GM18508 (cell line): ENCODE data around the gene CORO1C.
A peak's percentile ranks its signal among the peaks of the same experiment; 100 is the strongest.
"Not testable (repeated sequence)": the region's sequence is repeated elsewhere in the genome, so short reads cannot be mapped to it uniquely, and the experiment has no call there.

Source experiments
- ATAC-seq: cut with Tn5 transposase; IDR thresholded peaks from one replicate; pipeline ENCODE4 v1.9.1; 2021; ENCODE audit warnings: moderate number of reproducible peaks; ENCODE audit not compliant: insufficient read depth, unreplicated experiment

Gene CORO1C

GRCh38 chr12:108679106-108679681, 52.1 kb downstream of the CORO1C start:
- ATAC-seq = no peak

GRCh38 chr12:108678104-108678730, 53.1 kb downstream of the CORO1C start:
- ATAC-seq = no peak

DNA sequence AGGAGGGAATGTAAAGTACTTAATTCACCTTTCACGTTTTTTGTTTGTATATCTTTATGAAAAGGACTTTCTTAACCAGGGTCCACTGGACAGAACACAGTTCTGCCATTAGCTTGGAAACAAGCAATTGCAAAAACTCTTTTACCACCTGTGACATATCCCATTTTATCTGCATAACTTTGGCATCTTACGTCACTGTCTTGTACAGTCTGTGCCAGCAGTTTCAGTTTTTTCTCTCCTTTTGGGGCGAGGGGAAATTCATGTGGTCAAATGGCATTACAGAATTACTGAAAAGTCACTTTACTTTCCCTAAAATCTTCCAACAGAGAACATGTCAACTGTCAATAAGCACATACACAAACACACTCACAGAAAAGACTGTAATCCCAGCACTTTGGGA, 53.9 kb downstream of the CORO1C start:
- no peak for ATAC-seq

DNA sequence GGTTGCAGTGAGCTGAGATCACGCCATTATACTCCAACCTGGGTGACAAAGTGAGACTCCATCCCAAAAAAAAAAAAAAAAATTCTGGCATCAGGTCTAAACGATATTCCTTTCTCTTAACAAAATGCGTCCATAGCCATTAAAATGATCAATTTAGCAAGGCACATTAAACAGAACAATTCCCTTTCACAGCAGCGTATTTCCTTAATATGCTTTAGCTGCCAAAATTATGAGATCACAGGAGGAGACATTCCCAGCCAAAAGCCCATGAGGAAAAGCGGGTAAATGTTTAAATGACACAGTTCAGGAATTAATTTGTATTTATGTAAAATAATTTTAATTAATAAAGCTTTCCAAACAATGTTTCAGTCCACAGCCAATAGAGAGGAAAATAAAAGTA, 54.6 kb downstream of the CORO1C start:
- ATAC-seq = no peak

DNA sequence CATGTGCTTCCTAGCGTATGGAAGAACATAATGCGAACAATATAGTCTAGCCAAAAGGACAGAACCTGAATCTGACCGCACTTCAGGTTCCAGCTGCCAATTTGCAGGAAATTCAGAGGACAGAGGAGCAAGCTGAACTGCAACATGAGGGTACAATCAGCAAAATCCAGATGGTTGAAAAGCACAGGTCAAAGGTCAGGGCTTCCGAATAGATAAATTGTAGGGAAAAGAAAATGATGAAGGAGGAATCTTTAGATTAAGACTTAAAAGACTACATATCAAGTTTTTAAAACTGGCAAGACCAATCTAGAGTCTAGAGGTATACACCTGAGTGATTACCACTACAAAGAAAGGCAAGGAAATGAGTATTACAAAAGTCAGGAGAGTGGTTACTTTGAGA, 55.5 kb downstream of the CORO1C start:
- ATAC-seq = no peak

DNA sequence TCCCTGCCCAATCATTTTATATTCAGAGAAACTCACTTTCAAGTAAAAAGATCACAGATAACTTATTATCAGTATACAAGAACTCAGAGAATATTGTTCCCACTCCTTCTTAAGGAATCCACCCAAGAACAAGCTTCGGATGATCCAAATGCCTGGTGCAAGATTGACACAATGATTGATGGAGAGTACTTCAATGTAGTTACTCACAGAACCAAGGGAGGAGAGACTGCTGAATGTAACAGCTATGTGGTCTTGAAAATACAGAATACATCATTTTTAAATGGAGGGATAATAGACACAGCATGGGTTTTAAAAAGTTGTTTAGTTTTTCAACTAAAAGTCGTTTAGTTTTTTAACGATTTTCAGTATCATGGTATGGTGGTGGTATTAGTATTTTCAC, 59.3 kb downstream of the CORO1C start:
- ATAC-seq = no peak

- no peak for ATAC-seq
These were observed 60.2 kb downstream of the CORO1C start for GRCh38 chr12:108671110-108671509.

GRCh38 chr12:108670066-108670631, 61.2 kb downstream of the CORO1C start:
- ATAC-seq = no peak

DNA sequence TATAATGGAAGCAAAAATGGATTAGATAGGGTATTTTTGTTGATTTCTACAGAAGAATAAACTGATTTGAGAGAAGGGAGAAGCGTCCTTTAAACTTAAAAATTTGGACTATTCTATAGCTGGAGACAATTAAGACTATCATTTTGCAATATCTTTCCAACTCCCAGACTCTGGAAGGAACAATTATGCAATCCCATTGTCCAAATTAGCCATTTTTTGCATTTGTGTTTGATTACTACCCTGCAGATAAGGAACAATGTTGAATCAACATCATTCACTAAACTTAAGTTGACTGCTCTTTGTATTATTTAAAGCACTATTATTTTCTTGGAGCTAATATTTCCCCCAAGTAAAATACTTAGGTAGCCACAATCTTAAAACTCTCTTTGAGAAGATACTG, 62.8 kb downstream of the CORO1C start:
- no peak for ATAC-seq

GRCh38 chr12:108668063-108668462, 63.3 kb downstream of the CORO1C start:
- no peak for ATAC-seq

DNA sequence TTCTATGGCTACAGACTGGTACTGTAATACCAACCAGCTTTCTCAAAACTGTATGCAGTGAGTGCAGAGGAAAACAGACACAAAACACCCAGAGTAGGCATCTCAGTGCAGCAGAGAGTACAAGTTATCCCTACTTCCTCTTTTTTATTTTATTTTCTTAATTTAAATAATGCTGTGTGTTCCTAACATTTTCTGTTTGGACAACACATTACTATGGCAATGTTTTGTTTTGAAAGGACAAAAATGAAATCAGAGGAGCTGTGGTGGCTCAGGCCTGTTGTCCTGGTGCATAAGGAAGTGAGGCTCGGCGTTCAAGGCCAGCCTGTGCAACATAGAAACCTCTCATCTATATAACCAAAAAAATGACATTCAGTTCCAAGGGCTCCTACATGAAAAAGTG, 64.0 kb downstream of the CORO1C start:
- no peak for ATAC-seq

- ATAC-seq = no peak
These were observed 64.9 kb downstream of the CORO1C start for GRCh38 chr12:108666401-108666881.

DNA sequence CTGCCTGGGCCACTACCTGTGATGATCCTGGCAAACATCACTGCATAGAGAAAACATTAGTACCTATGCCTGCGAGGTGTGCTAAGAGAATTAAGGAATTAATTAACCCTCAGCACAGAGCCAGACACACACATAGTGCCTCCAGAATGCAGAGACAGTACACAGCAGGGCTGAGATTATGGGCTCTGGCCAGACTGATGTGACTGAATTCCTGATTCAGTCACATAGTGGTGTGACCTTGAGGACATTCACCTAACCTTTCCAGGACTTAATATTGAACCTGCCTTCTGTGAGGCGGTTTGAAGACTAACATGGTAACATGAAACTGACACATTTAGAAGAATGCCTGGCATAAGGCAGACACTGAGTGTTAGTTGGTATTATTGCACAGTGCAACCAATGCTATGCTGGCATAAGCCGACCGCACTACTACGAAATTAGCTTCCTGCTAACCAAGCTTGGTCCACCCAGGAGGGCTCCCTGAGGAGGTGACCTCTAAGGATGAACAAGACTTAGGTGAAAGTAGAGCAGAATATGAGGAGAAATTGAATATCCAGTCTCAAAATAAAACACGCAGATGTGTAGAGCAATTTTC, 65.6 kb downstream of the CORO1C start:
- no peak for ATAC-seq

DNA sequence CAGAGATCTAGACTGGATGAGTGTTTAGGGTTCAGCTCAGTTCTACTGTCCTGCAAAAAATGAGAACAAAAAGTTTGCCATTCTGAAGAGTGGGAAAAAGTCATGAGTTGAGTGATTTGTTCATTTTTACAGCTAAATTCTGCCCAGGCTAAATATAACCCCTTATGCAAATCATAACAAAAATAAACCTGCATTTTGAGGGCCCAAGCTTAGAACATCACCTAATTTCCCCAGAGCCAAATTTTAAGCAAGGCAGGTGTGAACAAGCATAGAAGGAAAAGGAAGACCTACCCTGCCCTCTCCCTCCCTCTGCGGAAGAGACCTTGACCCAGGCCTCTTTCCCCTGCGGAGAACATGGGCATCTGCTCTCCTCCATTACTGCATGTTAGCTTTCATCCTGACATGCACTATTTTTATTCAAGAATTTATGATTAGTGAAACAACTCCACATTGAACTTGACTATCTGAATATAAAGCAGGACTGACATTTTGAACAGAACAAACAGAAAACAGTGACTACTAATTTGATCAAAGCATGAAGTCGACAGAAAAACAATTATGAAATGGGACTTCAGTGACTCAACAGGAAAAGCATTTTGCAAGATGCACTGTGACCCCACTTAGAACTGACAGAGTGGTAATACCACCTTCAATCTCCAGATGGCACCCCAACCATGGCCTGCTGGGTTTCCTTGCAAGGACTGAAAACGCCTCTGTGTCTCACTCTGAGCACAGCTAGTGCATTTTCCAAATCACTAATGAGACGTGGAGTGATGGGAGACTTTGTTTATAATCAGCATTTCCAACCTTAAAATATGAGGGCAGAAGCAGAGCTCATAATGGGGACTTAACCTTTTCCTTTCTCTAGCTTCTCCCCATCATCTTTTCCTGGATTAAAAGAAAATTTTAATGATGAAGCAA, 66.7 kb downstream of the CORO1C start:
- ATAC-seq = peak; percentile 39

DNA sequence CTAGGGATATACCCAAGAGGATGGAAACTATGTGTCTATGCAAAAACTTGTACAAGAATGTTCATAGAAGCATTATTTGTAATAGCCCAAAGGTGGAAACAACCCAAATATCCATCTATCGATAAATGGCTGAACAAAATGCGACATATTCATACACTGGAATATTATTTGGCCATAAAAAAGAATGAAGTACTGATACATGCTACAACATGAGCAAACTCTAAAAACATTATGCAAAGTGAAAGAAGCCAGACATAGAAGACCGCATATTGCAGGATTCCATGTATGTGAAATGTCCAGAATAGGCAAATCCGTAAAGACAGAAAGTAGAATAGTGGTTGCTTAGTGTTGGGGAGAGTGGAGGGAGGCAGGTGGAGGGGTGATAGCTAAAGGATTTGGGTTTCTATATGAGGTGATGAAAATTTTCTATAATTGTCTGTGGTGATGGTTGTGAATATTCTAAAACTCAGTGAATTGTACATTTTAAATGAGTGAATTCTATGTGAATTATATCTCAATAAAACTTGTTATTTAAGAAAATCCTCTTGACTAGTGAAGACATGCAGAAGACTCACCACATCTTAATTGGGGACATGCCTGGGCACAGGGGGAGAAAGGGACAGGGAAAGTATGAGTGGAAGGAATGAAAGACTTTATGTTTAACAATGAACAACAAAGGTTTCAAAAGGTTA, 67.8 kb downstream of the CORO1C start:
- ATAC-seq = no peak

DNA sequence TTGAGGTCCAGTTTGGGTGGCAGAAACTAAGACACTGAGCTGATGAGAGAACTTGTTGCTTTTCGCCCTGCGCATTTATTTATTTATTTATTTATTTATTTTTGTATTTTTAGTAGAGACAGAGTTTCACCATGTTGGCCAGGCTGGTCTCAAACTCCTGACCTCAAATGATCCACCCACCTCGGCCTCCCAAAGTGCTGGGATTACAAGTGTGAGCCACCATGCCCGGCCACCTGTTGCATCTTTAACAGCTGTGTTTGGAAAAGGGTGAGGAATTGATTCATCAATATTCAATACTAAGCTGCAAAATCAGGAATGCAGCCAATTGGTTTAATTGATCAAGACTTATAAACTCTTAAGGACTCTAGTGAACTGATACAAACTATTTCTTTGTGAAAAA, 73.2 kb downstream of the CORO1C start:
- not testable (repeated sequence) for ATAC-seq

GRCh38 chr12:108657130-108657745, 74.1 kb downstream of the CORO1C start:
- no peak for ATAC-seq

DNA sequence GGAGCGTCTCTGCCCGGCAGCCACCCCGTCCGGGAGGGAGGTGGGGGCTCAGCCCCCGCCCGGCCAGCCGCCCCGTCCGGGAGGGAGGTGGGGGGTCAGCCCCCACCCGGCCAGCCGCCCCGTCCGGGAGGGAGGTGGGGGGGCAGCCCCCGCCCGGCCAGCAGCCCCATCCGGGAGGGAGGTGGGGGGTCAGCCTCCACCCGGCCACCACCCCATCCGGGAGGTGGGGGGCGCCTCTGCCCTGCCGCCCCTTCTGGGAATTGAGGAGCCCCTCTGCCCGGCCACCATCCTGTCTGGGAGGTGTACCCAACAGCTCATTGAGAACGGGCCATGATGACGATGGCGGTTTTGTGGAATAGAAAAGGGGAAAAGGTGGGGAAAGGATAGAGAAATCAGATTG, 75.1 kb downstream of the CORO1C start:
- ATAC-seq = not testable (repeated sequence)

- not testable (repeated sequence) for ATAC-seq
These were observed 75.5 kb downstream of the CORO1C start for GRCh38 chr12:108655812-108656175.

- ATAC-seq = not testable (repeated sequence)
These were observed 76.7 kb downstream of the CORO1C start for GRCh38 chr12:108654622-108655021.
